Measurements from ENCODE around the gene OTX1. TPM values are rescaled to one million over a fixed set of nuclear protein-coding genes. Genes with fewer than 3 reads are reported as not detected.
A peak's percentile ranks its signal among the peaks of the same experiment; 100 is the strongest.

The OTX1 gene
- total and polyA plus RNA-seq, 9 of the 15 experiments (the other 6 are each of a cell fraction or from before 2014, with no cell fraction given) = 0.18 to 7.1 (median 0.58) TPM

DNA sequence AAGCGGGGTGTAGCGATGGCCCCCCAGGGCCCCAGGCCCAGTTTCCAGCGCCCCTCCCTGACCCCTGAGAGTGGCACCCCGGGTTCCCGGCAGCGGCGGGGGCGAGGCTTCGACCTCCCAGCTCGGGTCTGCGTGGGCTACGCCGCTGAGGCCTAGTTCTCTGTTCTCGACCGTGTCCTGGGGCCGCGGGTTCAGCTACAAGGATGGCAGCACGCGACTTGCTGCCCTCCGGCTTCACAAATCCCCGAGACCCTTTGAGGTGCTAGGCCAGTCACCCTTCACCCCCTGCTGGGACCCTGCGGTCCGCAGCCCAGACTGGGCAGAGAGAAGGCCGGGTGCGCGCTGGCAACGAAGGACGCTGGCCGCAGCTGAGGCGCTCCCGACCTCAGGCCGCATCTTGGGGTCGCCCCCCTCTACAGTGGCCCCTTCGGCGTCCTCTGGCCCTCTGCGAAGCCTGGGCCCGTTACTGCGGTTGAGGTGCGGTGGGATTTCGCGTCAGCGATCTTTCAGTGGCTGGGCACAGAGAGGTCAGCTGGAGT, 1.2 kb downstream of the OTX1 start (continued):
- TF ChIP-seq NCOA2 (IDR thresholded peaks at IDR 0.05; ENCODE audit: partially characterized antibody in 2 of 2) = no peak
- 0 out of 2 replicates have a peak, but pooled peaks have one; percentile 2 for TF ChIP-seq ZFX (CRISPR knock-in tag; IDR thresholded peaks at IDR 0.05)
- 0 out of 2 replicates have a peak, but pooled peaks have one; percentile 45 for TF ChIP-seq POLR2G (IDR thresholded peaks at IDR 0.05; ENCODE audit: low read depth, low read length)

DNA sequence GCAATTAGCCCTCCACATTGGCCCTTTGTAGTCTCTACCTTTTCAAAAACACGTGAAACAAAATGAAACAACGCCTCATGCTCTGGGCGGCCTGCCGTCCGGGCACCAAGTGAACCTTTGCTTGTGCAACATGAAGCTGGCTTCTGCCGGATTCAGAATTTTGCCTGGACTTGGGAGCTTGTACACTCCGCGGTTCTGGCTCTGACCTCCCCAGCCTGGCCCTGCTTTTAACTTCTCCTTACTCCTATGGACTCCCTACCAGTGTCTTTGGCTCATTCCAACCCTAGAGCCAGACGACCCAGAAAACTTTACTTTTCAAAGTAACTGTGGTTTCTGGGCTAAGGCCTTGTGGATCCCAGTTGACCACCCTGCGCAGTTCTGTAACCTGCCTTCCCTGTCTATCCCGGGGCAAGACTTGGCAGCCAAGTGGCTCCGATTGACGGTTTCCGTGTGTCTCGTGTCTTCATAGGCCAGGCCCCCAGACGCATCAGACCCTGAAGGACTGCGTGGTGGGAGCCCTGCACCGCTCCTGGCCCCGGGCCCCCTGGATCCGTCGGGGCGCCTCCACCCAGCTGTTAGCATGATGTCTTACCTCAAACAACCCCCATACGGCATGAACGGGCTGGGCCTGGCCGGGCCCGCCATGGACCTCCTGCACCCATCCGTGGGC, 1.9 kb downstream of the OTX1 start:
- no peak for TF ChIP-seq CHD2 (IDR thresholded peaks at IDR 0.05; ENCODE audit: low read depth, low read length)
- no peak for TF ChIP-seq THAP7 (CRISPR knock-in tag; IDR thresholded peaks at IDR 0.05)
- no peak for TF ChIP-seq ZNF717 (CRISPR knock-in tag; IDR thresholded peaks at IDR 0.05)
- TF ChIP-seq ZNF12 (CRISPR knock-in tag; IDR thresholded peaks at IDR 0.05) = no peak
- TF ChIP-seq SRSF3 (IDR thresholded peaks at IDR 0.05; ENCODE audit: insufficient read depth, low read length) = no peak
- no peak for TF ChIP-seq ZNF699 (CRISPR knock-in tag; IDR thresholded peaks at IDR 0.05; ENCODE audit: insufficient replicate concordance)
- no peak for TF ChIP-seq ZNF324 (CRISPR knock-in tag; IDR thresholded peaks at IDR 0.05)
- no peak for TF ChIP-seq GABPB2 (CRISPR knock-in tag; conservative IDR thresholded peaks at IDR 0.05)
- TF ChIP-seq NFRKB (IDR thresholded peaks at IDR 0.05; ENCODE audit: low read depth) = no peak
- no peak for TF ChIP-seq NR1H2 (CRISPR knock-in tag; IDR thresholded peaks at IDR 0.05)
- TF ChIP-seq ZNF316 (IDR thresholded peaks at IDR 0.05) = no peak
- no peak for TF ChIP-seq ZNF140 (CRISPR knock-in tag; IDR thresholded peaks at IDR 0.05)
- TF ChIP-seq, protein P1, sequence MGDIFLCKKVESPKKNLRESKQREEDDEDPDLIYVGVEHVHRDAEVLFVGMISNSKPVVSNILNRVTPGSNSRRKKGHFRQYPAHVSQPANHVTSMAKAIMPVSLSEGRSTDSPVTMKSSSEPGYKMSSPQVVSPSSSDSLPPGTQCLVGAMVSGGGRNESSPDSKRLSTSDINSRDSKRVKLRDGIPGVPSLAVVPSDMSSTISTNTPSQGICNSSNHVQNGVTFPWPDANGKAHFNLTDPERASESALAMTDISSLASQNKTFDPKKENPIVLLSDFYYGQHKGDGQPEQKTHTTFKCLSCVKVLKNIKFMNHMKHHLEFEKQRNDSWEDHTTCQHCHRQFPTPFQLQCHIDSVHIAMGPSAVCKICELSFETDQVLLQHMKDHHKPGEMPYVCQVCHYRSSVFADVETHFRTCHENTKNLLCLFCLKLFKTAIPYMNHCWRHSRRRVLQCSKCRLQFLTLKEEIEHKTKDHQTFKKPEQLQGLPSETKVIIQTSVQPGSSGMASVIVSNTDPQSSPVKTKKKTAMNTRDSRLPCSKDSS (IDR thresholded peaks at IDR 0.05; ENCODE audit: low read depth, partially characterized antibody) = no peak
- H3K4me2 ChIP-seq (ENCODE audit: insufficient read depth, low read length) = no peak overlapping the region
- peaks cover 43% of the 10 kb centered on the region; the same call in 1 of the 3 replicates for H3K36me3 ChIP-seq (ENCODE audit: control insufficient read depth, insufficient read depth, low read length)
- no peak overlapping the region for H3K27ac ChIP-seq (ENCODE audit: extremely low read depth, low read depth, low read length)
- H2AFZ ChIP-seq (ENCODE audit: low read depth, low read length) = no peak overlapping the region
- in situ Hi-C loops (cut with MboI) (no loop called here), intact Hi-C loops (cut with micrococcal nuclease) (no loop called here)
- no peaks in the 10 kb centered on the region for H3K27me3 ChIP-seq (ENCODE audit: control insufficient read depth in 2 of 2, insufficient read depth in 2 of 2, low read length in 2 of 2)
- peaks cover 12% of the 10 kb centered on the region; the same call in 2 of the 3 replicates for H3K79me2 ChIP-seq (ENCODE audit: control insufficient read depth, insufficient read depth, low read length)
- FAIRE-seq (no peak), ATAC-seq (no peak), DNase-seq (ENCODE audit: extremely low read depth in 1 of 4, low spot score in 3 of 4) (no peak)
- H4K20me1 ChIP-seq (replicated peaks; ENCODE audit: control insufficient read depth, insufficient read depth, low read length) = no peaks in the 10 kb centered on the region
- peaks cover 10% of the 10 kb centered on the region for H3K9me3 ChIP-seq (replicated peaks; ENCODE audit: control insufficient read depth, insufficient read depth, low read depth, low read length)
- ChIA-PET POLR2A (interaction anchor here (0.7 kb wide), 1 partner anchor 1518 kb away, joined by 3 read pairs; no protein-coding TSS in a partner anchor), CTCF (ENCODE audit: low intra/inter-chr PET ratio) (no interaction called here)
- H3K9ac ChIP-seq (ENCODE audit: insufficient read depth in 1 of 2, low read depth in 2 of 2, low read length in 2 of 2) = no peak overlapping the region; a peak in 1 of 4 replicates
- WGBS (ENCODE audit: insufficient coverage, low coverage, missing lambda C conversion rate) = 98% methylated on average over 21 of the region's 27 CpGs
- H3K4me3 ChIP-seq = no peak overlapping the region
- no TSS peak for BruUV-seq (replicated peaks)
- peaks cover 2 to 35% of the 10 kb centered on the region in 2 experiments; a peak in 3 of 5 replicates for H3K4me1 ChIP-seq (replicated peaks in 1 of 2; ENCODE audit: control insufficient read depth in 2 of 2, insufficient read depth in 2 of 2, low read length in 2 of 2)
- no peaks in the 10 kb centered on the region for H3K9me1 ChIP-seq (ENCODE audit: control insufficient read depth, insufficient read depth, low read length)
